WTC11 (cell line): ENCODE data around the gene KRTAP25-1. TPM values are rescaled to one million over a fixed set of nuclear protein-coding genes. Genes with fewer than 3 reads are reported as not detected.

Experiments
- ATAC-seq: fragments of 200-7000 bp; cut with Tn5 transposase; 2 replicates; pipeline ENCODE4 v1.10.0; 2021; ENCODE audit warnings: mild to moderate bottlenecking, moderate library complexity
- Bru-seq: library from RNA; stranded (reverse); fragments of 400-500 nt; gene quantifications from one replicate; lab custom pipeline; 2021; lab: Mats Ljungman, UMichigan
- CTCF ChIA-PET: fragments of 300-600 bp; sonication (Branson Sonifier 250); formaldehyde crosslinking; loops from one replicate; lab custom pipeline; 2021; ENCODE audit warnings: antibody characterized with exemption; lab: Charles Lee
- POLR2A ChIA-PET: fragments of 350-600 bp; sonication (Branson Sonifier 250); formaldehyde crosslinking; loops from one replicate; lab custom pipeline; 2021; ENCODE audit warnings: antibody characterized with exemption; lab: Charles Lee
- DNase-seq: peaks from one replicate; pipeline ENCODE4 v3.0.0; 2021; ENCODE audit warnings: low spot score
- H3K27ac Mint-ChIP-seq: 2 replicates; pipeline ENCODE4 v1.8.0; 2021; ENCODE audit warnings: mixed read lengths
- H3K27me3 Mint-ChIP-seq: 2 replicates; pipeline ENCODE4 v1.8.0; 2021; ENCODE audit warnings: low read depth, mild to moderate bottlenecking, moderate library complexity, mixed read lengths
- H3K36me3 Mint-ChIP-seq: 2 replicates; pipeline ENCODE4 v1.8.0; 2021; ENCODE audit warnings: mixed read lengths
- H3K4me1 Mint-ChIP-seq: 2 replicates; pipeline ENCODE4 v1.8.0; 2022; ENCODE audit warnings: mixed read lengths
- H3K4me3 Mint-ChIP-seq: 2 replicates; pipeline ENCODE4 v1.8.0; 2021; ENCODE audit warnings: mild to moderate bottlenecking, moderate library complexity, mixed read lengths
- H3K9me3 Mint-ChIP-seq: 2 replicates; pipeline ENCODE4 v1.8.0; 2021; ENCODE audit warnings: mixed read lengths
- AR ChIP-seq: fragments of 250-450 bp; sonication (Bioruptor Pico); IDR thresholded peaks from 2 replicates; pipeline ENCODE4 v1.9.0; 2021; ENCODE audit warnings: mild to moderate bottlenecking
- ATF2 ChIP-seq: sonication (generic); formaldehyde crosslinking; IDR thresholded peaks from 2 replicates; pipeline ENCODE4 v1.8.1; 2022; ENCODE audit warnings: low read depth, missing genetic modification reagents, borderline replicate concordance
- GABPB1 ChIP-seq: sonication (generic); formaldehyde crosslinking; IDR thresholded peaks from 2 replicates; pipeline ENCODE4 v1.8.1; 2023; ENCODE audit warnings: mild to moderate bottlenecking, missing genetic modification reagents
- JUN ChIP-seq: sonication (generic); formaldehyde crosslinking; IDR thresholded peaks from 2 replicates; pipeline ENCODE4 v1.8.0; 2023; ENCODE audit warnings: mild to moderate bottlenecking, missing genetic modification reagents
- NR1H2 ChIP-seq: sonication (generic); formaldehyde crosslinking; IDR thresholded peaks from 2 replicates; pipeline ENCODE4 v1.9.0; 2021; ENCODE audit warnings: mild to moderate bottlenecking, moderate library complexity, missing genetic modification reagents
- NR2C2 ChIP-seq: sonication (generic); formaldehyde crosslinking; IDR thresholded peaks from 2 replicates; pipeline ENCODE4 v1.8.0; 2022; ENCODE audit warnings: mild to moderate bottlenecking, missing genetic modification reagents
- NR3C1 ChIP-seq: sonication (generic); formaldehyde crosslinking; conservative IDR thresholded peaks from 2 replicates; pipeline ENCODE4 v1.8.1; 2023; ENCODE audit warnings: low read depth, mild to moderate bottlenecking, missing genetic modification reagents
- OVOL2 ChIP-seq: fragments of 250-450 bp; sonication (Bioruptor Pico); IDR thresholded peaks from 2 replicates; pipeline ENCODE4 v1.9.0; 2021; ENCODE audit warnings: mild to moderate bottlenecking, borderline replicate concordance
- RORB ChIP-seq: fragments of 250-450 bp; sonication (Bioruptor Pico); IDR thresholded peaks from 2 replicates; pipeline ENCODE4 v1.9.0; 2021; ENCODE audit warnings: mild to moderate bottlenecking
- SMAD3 ChIP-seq: sonication (generic); formaldehyde crosslinking; IDR thresholded peaks from 2 replicates; pipeline ENCODE4 v1.8.0; 2022; ENCODE audit warnings: missing genetic modification reagents, mild to moderate bottlenecking, borderline replicate concordance
- TP53 ChIP-seq: sonication (generic); formaldehyde crosslinking; IDR thresholded peaks from 2 replicates; pipeline ENCODE4 v1.8.1; 2023; ENCODE audit warnings: mild to moderate bottlenecking, missing genetic modification reagents
- USF1 ChIP-seq: sonication (generic); formaldehyde crosslinking; IDR thresholded peaks from 2 replicates; pipeline ENCODE4 v1.8.0; 2022; ENCODE audit warnings: mild to moderate bottlenecking, missing genetic modification reagents
- ZNF219 ChIP-seq: sonication (generic); formaldehyde crosslinking; IDR thresholded peaks from 2 replicates; pipeline ENCODE4 v1.8.0; 2023; ENCODE audit warnings: missing genetic modification reagents, mild to moderate bottlenecking, borderline replicate concordance
- ZNF263 ChIP-seq: sonication (generic); formaldehyde crosslinking; IDR thresholded peaks from 2 replicates; pipeline ENCODE4 v1.8.1; 2022; ENCODE audit warnings: low read depth, mild to moderate bottlenecking, moderate library complexity, missing genetic modification reagents
- ZNF317 ChIP-seq: sonication (generic); formaldehyde crosslinking; IDR thresholded peaks from 2 replicates; pipeline ENCODE4 v1.8.1; 2023; ENCODE audit warnings: low read depth, mild to moderate bottlenecking, moderate library complexity, missing genetic modification reagents, borderline replicate concordance
- ZNF416 ChIP-seq: fragments of 250-450 bp; sonication (Bioruptor Pico); IDR thresholded peaks from 2 replicates; pipeline ENCODE4 v1.9.0; 2021; ENCODE audit warnings: mild to moderate bottlenecking, inconsistent platforms
- long read RNA-seq, 3 experiments: library from RNA in 1 of 3; library from capped mRNA in 1 of 3; library from polyadenylated mRNA in 1 of 3; unstranded in 2 of 3; stranded (forward) in 1 of 3; transcript quantifications; one replicate each; pipeline ENCODE4 v2.0.0, GENCODE V29; 2021
- total RNA-seq: library from RNA; stranded (reverse); gene quantifications from 3 replicates; pipeline ENCODE4 v1.2.3, GENCODE V29; 2021
- TF ChIP-seq, protein P1 (sequence below): sonication (generic); formaldehyde crosslinking; conservative IDR thresholded peaks from 2 replicates; pipeline ENCODE4 v1.8.1; 2022; ENCODE audit warnings: mild to moderate bottlenecking, missing genetic modification reagents
- TF ChIP-seq, protein P2 (sequence below): sonication (generic); formaldehyde crosslinking; IDR thresholded peaks from 2 replicates; pipeline ENCODE4 v1.8.0; 2022; ENCODE audit warnings: mild to moderate bottlenecking, missing genetic modification reagents
- TF ChIP-seq, protein P3 (sequence below): sonication (generic); formaldehyde crosslinking; IDR thresholded peaks from 2 replicates; pipeline ENCODE4 v1.8.1; 2023; ENCODE audit warnings: mild to moderate bottlenecking, moderate library complexity, missing genetic modification reagents
- TF ChIP-seq, protein P4 (sequence below): sonication (generic); formaldehyde crosslinking; IDR thresholded peaks from 2 replicates; pipeline ENCODE4 v1.8.1; 2023; ENCODE audit warnings: mild to moderate bottlenecking, missing genetic modification reagents, moderate library complexity

The KRTAP25-1 gene
- total RNA-seq (not detected in 3 replicates), Bru-seq, nascent RNA (not detected)
- long read RNA-seq, experiment 1: 0 reads
- long read RNA-seq, experiment 2: 0 reads
- long read RNA-seq, experiment 3: 0 reads

- ATAC-seq: no peak
- no peak within 1 kb of the TSS for H3K27ac Mint-ChIP-seq
- TF ChIP-seq, protein P1, sequence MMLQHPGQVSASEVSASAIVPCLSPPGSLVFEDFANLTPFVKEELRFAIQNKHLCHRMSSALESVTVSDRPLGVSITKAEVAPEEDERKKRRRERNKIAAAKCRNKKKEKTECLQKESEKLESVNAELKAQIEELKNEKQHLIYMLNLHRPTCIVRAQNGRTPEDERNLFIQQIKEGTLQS (CRISPR knock-in tag): no peak
- TF ChIP-seq, all 79 proteins: peak for 0
- ChIA-PET POLR2A (interaction anchor here (0.6 kb wide), 1 partner anchor 1209 kb away, joined by 3 read pairs; no protein-coding TSS in a partner anchor), CTCF (interaction anchor here (0.5 to 1.5 kb wide), 2 partner anchors 174 to 789 kb away, joined by 3 read pairs; no protein-coding TSS in a partner anchor)
- Mint-ChIP-seq H3K36me3 (no peaks in the 10 kb centered on the region), H3K27me3 (no peaks in the 10 kb centered on the region; the same call in 1 of the 2 replicates), H3K4me3 (no peak within 1 kb of the TSS), H3K4me1 (no peaks in the 10 kb centered on the region), H3K9me3 (no peaks in the 10 kb centered on the region)
- no peak for DNase-seq
Observed at GRCh38 chr21:30289215-30289614, at the start of gene KRTAP25-1. Gene KRTAP25-1, minus strand, starts transcription at chr21:30289514. Its CDS starts 24 bp downstream, at chr21:30289490.

GRCh38 chr21:30338717-30339116 is 49.4 kb upstream of the KRTAP25-1 start:
- Mint-ChIP-seq H3K4me1 (no peaks in the 10 kb centered on the region), H3K27ac (no peak overlapping the region), H3K9me3 (no peaks in the 10 kb centered on the region), H3K4me3 (no peak overlapping the region), H3K27me3 (no peaks in the 10 kb centered on the region), H3K36me3 (no peaks in the 10 kb centered on the region)
- ATAC-seq (no peak), DNase-seq (no peak)
- CTCF ChIA-PET: interaction anchor here (1.3 to 2.3 kb wide), 2 partner anchors 26 to 70 kb away, joined by 3 to 9 read pairs; no protein-coding TSS in a partner anchor
- POLR2A ChIA-PET: no interaction called here
- TF ChIP-seq OVOL2 (no peak), NR3C1 (CRISPR knock-in tag) (no peak), SMAD3 (CRISPR knock-in tag) (no peak), TP53 (CRISPR knock-in tag) (no peak), NR1H2 (CRISPR knock-in tag) (no peak), NR2C2 (CRISPR knock-in tag) (no peak), AR (CRISPR knock-in tag) (no peak), ZNF317 (no peak), GABPB1 (no peak), ZNF219 (CRISPR knock-in tag) (no peak), ZNF263 (CRISPR knock-in tag) (no peak), USF1 (no peak)
- TF ChIP-seq, protein P2, sequence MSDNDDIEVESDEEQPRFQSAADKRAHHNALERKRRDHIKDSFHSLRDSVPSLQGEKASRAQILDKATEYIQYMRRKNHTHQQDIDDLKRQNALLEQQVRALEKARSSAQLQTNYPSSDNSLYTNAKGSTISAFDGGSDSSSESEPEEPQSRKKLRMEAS: no peak

DNA sequence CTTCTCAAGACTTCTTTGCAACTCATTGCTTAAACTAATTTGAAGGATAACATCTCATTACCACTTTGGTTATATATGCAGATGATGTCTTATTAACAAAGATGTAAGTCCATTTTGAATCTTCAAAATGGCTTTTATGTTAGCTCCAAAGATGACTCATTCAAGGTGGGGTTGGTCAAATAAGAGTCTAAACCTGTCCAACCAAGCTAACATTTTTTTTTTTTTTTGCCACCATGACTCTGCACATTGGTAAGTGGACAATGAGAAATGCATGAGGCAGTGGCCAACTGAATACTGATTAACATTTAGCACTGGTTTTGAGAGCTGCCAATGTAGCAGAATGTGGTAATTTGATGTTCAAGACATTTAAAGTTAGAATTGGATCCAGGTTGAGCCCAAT is 48.5 kb upstream of the KRTAP25-1 start:
- no peak overlapping the region for H3K27ac Mint-ChIP-seq
- no peaks in the 10 kb centered on the region for H3K9me3 Mint-ChIP-seq
- no peak for ATAC-seq
- no peaks in the 10 kb centered on the region for H3K27me3 Mint-ChIP-seq
- no peaks in the 10 kb centered on the region for H3K4me1 Mint-ChIP-seq
- no peaks in the 10 kb centered on the region for H3K36me3 Mint-ChIP-seq
- H3K4me3 Mint-ChIP-seq: no peak overlapping the region
- ChIA-PET CTCF (no interaction called here), POLR2A (no interaction called here)
- TF ChIP-seq ATF2 (CRISPR knock-in tag) (no peak), GABPB1 (no peak), ZNF416 (no peak), RORB (CRISPR knock-in tag) (no peak), JUN (no peak)
- TF ChIP-seq, protein P3, sequence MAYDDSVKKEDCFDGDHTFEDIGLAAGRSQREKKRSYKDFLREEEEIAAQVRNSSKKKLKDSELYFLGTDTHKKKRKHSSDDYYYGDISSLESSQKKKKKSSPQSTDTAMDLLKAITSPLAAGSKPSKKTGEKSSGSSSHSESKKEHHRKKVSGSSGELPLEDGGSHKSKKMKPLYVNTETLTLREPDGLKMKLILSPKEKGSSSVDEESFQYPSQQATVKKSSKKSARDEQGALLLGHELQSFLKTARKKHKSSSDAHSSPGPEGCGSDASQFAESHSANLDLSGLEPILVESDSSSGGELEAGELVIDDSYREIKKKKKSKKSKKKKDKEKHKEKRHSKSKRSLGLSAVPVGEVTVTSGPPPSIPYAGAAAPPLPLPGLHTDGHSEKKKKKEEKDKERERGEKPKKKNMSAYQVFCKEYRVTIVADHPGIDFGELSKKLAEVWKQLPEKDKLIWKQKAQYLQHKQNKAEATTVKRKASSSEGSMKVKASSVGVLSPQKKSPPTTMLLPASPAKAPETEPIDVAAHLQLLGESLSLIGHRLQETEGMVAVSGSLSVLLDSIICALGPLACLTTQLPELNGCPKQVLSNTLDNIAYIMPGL (CRISPR knock-in tag): no peak
- TF ChIP-seq, protein P4, sequence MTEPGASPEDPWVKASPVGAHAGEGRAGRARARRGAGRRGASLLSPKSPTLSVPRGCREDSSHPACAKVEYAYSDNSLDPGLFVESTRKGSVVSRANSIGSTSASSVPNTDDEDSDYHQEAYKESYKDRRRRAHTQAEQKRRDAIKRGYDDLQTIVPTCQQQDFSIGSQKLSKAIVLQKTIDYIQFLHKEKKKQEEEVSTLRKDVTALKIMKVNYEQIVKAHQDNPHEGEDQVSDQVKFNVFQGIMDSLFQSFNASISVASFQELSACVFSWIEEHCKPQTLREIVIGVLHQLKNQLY (CRISPR knock-in tag): no peak
- no peak for DNase-seq
